ENCODE measurements around the gene HCFC1.

HCFC1 gene

DNA sequence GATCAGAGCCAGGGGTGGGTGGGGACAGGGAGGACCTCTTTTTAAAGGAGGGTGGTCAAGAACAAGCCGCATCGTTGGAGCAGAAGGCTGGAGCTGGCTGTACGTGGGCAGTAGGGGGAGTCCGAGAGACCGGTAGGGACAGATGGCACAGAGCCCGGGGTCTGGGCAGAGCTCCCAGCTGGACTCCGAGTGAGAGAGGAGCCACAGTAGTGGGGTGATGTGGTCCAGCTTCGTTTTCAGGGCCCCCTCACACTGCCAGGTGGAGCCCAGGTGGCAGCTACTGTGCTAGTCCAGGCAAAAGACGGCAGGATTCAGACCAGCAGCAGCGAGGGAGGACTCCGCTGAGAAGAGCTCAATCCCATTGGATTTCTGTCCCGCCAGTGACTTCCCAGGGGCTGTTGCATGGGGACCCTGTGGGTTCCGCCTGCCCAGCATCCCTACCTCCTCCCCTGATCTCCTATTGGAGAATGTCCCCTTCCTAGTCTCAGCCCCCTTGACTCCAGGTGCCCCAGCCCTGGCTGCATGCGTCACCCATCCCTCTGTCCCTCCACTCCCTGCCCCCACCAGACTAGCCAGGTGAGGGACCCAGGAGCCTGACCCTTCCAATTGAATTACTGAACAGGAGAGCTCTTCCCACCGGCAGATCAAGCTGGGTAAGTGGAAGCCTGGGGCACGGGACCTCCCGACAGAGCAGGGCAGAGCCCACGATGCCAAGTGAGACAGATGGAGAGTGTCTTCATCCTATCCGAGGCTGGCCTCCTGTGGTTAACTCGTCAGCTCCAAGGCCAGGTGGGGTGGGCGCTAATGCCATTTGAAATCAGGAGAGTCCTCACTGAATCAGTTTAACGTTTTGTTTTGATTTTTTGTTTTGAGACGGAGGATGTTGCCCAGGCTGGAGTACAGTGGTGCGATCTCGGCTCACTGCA, 48.4 kb downstream of the HCFC1 start:
- DNase-seq (ENCODE audit: low read depth), result no peak

DNA sequence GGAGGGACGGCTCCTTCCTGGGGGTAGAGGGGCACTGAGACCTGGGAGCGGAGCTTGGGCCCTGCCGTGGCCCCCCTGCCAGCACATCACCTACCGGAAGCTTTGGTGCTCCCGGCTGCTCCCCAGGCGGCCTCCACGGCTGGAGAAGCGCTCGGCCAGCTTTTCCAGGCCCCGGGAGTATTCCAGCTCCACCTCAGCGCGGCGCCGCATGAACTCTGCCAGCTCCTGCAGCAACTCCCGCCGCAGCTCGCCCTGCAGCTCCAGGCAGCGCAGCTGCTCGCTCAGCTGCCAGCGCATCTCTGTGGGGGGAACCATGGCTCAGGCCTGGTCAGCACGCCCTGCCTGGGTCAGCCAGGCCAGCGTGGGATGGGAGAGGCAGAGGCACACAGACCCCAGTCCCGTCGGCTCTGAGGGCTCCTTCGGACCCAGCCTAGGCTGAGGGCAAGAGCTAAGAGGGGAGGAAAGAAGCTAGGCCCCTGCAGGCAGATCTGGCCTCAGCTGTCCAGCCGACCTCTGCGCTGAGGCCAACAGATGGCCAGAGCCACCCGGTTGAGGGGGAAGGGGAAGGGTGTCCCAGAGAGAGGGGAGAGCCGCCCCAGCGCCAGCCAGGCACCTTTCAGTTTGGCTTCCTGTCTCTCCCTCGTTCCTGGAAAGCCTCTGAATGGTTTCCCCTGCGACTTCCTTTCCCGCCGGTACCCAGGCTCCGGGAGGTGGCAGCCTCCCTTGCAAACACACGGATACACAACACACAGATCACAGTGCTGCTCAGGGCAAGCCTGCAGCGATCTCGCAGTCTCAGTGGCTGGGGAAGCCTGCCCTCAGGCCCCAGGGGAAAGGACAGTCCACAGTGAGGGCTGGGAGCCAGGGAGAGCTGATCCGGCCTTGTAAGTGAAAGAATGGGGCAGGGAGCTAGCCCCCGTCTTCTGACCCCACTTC, 49.8 kb downstream of the HCFC1 start:
- DNase-seq (ENCODE audit: low read depth), result no peak

DNA sequence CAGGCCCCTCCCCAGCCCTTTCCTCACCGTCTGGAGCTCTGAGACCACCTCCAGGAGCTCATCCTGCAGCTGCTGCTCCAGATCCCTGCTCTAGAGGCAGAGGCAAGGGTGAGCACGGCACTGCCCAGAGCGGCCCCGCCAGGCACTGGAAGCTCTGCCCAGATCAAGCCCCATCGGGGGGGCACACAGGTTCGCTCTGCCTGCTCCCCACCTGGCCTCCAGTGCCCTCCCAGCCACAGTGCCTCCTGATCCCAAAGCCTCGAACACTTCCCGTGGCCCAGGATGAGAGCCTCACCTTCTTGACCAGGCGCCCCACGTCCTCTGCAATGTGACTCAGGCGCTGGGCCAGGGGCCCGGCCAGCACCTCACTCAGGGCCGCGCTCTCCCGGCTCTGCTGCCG, 50.5 kb downstream of the HCFC1 start:
- DNase-seq (ENCODE audit: low read depth), result no peak

DNA sequence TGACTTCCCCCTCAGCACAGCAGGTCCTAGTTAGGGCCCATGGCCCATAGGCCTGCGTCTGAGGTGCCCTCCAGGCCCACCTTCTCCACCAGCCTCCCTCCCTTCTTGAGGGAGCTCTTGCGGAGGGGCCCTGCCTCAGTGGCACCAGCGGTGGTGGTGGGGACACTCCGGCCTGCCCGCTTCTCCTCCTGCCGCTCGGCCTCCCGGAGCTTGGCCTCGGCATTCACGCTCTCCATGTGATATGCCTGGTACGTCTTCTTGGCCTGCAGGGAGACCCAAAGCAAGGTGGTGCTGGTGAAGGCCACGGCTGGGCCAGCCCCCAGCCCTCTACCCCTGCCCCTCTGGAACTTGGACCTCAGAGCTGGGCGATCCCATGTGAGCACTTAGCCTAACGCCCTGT, 51.1 kb downstream of the HCFC1 start:
- no peak for DNase-seq (ENCODE audit: low read depth)

DNA sequence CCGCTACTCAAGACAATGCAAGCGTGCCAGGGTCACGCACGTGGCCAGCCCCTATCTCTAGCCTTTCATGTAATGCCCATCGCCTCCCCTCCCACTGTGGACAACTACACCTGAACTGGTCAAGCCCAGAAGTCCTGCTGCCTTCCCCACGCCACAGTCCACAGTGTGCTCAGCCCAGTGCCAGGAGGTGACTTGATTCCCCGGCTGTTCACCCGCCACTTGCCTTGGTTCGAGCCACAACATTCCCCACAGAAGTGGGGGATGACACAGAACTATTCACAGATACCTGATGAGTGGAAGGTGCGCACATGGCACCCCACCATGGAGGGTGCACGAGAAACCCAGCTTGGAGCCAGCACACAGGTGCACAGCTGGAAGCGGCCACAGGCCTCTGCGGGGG, 52.3 kb downstream of the HCFC1 start:
- no peak for DNase-seq (ENCODE audit: low read depth)

DNA sequence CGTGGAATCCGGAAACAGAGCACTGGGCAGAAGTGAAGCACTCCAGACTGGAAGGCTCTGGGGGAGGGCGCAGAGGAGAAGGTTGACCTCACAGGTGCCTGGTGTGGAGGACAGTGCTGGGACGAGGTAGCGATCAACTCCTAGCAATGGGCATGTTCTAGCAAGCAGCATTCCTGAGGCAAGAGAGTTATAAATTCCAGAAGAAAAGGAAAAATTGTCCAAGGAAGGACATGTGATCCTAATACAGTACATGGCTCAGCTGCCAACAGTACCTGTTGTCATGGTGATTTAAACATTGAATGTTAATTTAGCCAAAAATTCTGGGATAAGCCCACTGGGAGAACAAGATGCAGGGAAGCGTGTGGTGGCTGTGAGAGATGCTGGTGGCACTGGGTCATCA, 53.7 kb downstream of the HCFC1 start:
- no peak for DNase-seq (ENCODE audit: low read depth)

DNA sequence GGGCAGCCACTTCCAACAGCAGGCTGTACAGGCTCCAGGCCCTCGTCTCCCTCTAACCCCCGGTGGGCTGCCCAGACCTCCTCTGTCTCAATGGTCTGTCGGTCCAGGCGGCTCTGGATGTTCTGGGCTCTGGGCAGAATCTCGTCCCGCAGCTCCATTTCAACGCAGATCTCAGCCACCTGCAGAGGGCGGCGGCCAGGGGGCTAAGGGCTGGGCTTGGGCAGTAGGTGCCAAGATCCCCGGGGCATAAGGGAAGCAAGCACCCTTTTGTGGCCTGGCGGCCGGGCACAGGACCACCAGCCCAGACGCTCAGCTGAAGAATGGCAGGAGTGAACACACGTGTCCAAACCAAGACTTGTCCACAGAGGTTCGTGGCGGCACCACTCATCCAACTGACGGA, 57.9 kb downstream of the HCFC1 start:
- no peak for DNase-seq (ENCODE audit: low read depth)

DNA sequence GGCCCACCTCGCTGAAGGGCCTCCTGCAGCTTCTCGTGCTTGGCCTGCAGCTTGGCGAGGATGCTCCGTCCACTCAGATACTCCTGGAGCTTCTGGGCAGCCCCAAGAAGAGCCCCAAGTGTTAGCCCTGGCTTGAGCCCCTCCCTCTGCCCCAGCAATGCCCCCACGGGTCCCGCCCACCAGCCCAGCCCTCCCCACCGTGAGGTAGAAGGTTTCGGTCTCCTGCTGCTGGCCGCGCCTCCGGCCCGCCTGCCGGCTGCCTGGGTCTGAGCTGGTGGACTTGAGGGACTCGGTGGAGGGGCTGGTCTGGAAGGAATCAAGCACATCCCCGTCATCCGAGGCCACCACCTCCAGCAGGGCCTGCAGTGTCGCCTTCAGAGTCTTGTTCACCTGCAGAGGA, 58.4 kb downstream of the HCFC1 start:
- no peak for DNase-seq (ENCODE audit: low read depth)

DNA sequence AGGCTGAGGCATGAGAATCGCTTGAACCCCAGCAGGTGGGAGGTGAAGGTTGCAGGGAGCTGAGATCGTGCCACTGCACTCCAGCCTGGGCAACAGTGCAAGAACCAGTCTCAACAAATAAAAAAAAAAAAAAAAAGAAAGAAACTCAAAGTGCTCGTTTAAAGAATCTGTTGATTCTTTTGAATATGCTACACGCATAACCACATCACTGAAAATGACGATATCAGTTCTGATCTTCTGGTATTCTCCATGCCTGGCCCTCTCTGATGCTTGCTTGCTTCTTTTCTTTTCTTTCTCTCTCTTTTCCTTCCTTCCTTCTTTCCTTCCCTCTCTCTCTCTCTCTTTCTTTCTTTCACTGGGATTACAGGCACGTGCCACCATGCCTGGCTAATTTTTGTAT, 59.8 kb downstream of the HCFC1 start:
- DNase-seq (ENCODE audit: low read depth), result no peak

DNA sequence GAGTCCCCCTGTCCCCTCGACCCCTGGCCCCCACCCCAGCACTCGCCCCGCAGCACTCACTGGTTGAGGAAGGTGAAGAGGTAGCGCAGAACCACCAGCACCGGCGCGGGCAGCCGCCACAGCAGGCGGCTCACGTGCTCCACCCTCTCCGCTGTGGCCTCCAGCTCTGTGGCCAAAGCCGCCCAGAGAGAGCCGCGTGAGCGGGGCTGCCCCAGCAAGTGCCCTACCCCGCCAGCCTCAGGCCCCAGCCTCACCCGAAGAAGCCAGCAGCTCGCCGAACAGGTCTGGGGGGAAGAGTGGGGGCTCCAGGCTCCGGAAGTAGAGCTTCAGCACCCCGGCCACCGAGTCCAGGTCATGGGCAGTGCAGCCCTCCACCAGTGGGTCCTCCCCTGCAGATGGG, 61.2 kb downstream of the HCFC1 start:
- no peak for DNase-seq (ENCODE audit: low read depth)

DNA sequence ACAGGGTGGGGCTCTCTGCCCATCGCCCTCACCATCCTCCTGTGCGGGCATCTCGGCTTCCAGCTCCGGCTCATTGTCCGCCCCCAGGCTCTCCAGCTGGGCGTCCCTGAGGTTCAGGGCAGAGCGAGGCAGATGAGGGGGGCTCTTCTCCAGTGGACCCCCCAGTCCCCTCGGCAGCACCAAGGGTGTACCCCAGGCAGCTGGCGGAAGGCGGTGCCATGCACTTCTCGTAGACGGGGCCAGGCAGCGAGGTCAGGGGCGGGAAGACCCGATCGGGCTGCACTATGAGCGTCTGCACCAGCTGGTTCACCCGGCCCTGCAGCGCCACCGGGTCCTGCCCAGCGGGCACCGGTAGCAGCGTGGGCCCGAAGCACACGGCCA, 61.6 kb downstream of the HCFC1 start:
- no peak for DNase-seq (ENCODE audit: low read depth)

DNA sequence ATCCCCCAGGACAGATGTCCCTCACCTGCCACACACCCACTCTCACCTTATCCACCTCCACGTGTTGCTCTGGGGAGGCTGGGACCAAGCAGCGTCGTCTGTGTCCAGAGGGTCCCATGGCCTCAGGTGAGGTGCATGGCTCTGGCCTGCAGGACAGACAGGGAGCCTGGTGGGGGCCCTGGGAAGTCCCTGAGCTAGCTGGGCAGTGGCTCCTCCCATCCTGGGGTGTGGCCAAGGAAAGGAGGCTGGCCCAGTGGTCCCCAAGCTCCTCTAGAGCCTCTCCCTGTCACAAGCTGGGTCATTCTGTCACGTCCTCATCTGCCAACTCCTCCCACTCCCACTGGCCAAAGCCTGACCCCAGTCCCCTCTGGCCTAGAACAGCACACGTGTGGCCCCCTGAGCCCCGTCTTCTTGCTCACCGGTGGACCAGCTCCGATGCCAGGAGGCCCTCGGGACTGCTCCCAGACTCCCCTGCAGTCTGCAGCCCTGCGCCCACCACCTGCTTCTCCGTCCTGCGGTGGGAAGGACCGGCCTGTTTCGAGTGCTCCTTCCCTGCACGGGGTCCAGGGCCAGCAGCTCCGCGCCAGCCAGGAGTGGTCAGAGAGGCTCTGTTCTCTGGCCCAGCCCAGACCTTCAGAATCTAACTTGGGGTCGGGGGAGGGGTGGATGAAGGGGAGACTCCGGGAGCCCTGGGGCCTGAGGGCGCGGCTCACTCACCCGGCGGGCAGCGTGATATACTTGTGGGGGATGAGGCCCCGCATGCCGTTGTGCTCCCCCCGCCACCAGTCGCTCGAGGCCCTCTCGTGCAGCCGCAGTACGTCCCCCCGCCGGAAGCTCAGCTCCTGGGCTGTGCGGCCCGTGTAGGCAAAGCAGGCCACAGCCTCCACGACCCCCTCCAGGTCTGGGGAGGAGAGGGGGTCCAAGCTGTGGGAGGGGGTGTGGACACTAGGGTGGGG, 62.3 kb downstream of the HCFC1 start:
- DNase-seq (ENCODE audit: low read depth), result no peak

DNA sequence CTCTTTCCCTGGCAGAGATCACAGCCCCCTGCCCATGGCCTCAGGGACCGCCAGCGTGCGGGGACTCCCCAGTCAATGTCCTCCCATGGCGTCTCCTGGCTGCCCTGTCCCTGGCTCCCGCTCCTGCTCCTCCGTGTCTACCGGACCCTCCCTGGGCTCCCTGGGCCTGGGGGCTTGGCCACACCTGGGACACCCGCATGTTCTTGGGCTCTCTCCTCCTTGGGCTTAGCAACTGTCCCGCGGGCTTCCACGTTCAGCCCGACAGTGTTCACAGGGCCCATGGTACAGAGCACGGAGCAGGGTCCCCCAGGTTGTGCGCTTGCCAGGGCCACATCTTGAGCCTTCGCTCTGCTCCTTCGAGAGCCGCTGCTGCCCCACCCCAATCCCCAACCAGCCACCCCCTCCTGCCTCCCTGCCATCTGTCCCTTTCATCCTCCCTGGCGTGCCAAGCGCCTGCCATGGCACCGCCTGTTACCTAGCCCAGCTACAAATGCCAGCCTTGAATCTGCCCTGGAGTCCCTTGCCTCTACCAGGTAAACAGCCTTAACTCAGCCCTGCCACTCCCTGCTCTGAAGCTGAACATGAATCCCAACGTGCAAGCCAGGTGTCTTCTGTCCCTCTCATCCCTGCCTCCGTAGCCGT, 63.3 kb downstream of the HCFC1 start:
- DNase-seq (ENCODE audit: low read depth), result no peak

DNA sequence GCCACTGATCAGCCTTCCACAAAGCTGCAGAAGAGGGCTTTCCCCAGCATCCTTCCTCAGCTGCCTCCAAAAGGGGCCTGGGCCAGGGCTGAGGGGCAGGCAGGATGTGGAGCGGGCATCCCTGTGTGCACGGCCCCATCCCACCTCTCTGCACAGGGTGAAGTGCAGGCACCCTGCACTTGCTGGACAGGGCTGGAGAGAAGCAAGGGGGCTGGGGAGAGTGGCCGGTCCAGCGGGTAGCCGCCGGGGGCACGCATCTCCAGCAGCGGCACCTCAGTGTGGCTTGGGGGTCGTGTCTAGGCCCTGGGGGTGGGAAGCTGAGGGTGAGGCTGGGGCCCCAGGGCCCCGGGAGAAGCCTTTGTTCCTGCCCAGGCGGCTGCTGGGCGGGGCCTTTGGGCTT, 64.2 kb downstream of the HCFC1 start:
- DNase-seq (ENCODE audit: low read depth), result no peak

DNA sequence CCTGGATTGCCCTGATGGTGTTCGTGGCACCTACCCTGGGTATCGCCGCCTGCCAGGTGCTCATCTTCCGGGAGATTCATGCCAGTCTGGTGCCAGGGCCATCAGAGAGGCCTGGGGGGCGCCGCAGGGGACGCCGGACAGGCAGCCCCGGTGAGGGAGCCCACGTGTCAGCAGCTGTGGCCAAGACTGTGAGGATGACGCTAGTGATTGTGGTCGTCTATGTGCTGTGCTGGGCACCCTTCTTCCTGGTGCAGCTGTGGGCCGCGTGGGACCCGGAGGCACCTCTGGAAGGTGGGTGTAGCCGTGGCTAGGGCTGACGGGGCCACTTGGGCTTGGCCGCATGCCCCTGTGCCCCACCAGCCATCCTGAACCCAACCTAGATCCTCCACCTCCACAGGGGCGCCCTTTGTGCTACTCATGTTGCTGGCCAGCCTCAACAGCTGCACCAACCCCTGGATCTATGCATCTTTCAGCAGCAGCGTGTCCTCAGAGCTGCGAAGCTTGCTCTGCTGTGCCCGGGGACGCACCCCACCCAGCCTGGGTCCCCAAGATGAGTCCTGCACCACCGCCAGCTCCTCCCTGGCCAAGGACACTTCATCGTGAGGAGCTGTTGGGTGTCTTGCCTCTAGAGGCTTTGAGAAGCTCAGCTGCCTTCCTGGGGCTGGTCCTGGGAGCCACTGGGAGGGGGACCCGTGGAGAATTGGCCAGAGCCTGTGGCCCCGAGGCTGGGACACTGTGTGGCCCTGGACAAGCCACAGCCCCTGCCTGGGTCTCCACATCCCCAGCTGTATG, 65.3 kb downstream of the HCFC1 start:
- DNase-seq (ENCODE audit: low read depth), result no peak

DNA sequence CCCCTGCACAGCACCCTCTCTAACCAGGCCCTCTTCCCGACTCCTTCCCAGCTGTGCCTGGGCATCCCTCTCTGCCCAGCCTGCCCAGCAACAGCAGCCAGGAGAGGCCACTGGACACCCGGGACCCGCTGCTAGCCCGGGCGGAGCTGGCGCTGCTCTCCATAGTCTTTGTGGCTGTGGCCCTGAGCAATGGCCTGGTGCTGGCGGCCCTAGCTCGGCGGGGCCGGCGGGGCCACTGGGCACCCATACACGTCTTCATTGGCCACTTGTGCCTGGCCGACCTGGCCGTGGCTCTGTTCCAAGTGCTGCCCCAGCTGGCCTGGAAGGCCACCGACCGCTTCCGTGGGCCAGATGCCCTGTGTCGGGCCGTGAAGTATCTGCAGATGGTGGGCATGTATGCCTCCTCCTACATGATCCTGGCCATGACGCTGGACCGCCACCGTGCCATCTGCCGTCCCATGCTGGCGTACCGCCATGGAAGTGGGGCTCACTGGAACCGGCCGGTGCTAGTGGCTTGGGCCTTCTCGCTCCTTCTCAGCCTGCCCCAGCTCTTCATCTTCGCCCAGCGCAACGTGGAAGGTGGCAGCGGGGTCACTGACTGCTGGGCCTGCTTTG, 66.0 kb downstream of the HCFC1 start:
- no peak for DNase-seq (ENCODE audit: low read depth)

DNA sequence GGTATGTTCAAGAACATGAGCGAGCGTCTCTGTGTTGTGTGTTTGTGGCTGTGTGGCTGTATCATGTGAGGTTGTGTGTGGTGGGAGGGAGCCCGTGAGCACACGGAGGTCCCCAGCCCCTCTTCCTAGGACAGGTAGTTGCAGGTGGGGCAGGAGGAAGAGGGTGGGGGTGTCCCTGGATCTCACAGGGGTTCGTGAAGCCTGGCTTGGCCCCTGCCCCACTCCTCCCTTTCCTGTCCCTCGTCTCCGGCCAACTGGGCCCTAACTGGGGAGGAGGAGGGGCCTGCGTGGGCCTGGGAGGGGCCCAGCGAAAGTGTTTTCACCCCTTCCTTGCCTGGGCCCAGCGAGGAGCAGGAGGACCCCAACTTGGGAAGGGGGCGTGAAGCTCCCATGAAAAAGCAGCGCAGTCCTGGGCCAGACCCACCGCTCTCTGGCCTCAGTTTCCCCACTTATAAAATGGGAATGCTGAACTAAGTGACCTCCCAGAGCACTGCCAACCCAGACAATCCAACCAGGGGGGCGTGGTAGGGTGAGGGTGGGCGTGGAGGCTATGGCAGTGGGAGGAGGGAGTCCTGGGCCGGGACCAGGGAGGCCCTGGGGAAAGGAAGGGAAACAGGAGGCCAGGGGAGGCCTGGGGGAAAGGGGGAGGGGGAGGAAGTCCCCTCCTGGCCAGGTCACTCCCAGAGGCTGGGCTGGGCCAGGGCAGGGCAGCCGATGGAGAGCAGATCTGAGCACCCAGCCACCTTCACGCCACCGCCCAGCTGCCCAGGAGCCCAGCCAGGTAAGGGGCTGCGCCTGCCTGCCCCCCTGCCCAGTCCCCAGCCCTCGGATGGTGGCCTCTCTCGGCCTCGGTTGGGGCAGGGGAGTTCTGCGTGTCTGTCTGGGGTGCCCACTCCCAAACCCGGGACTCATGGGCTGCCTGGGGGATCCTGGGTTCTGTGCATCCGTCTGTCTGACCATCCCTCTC, 67.3 kb downstream of the HCFC1 start, which contains the start of gene AVPR2:
Gene AVPR2 (plus strand): TSS at position 683 of the 967 bp plus-strand sequence. CDS start 473 bp downstream, outside the sequence.
- no peak for DNase-seq (ENCODE audit: low read depth)

DNA sequence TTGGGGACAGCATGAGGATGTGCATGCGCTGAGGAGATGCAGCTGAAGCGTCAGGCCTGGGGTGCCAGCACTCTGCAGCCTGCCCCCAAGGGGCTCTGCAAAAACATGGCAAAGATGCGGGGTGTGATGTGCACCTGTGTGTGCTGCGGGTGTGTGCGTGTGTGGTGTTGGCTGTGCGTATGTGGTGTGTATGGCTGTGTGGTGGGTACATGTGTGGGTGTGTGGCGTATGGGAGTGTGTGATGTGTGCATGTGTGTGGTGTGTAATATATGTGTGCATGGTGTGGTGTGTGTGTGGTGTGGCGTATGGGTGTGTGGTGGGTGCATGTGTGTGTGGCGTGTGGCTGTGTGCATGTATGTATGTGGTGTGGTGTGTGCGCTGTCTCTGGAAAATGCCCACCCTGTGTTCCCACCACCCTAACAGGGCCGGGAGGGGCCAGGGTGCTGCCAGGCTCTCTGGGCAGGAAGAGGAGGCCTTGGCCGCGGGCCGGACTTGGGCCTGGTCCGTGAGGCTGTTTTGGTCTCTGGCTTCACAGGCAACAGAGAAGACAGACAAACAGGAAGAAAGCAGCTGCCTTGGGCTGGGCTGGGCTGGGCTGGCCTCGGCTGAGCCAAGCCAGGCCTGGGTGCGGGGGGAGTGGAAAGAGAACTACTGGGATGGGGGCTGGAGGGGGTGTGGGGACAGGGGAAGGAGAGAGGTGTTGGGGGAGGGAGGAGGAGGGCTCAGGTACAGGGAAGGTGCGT, 68.2 kb downstream of the HCFC1 start:
- no peak for DNase-seq (ENCODE audit: low read depth)

Data from T-helper 22 cell (primary cell).